SK-N-SH (cell line): ENCODE data around the gene SYT6. TPM values are rescaled to one million over a fixed set of nuclear protein-coding genes. Genes with fewer than 3 reads are reported as not detected.

Source experiments
- CTCF ChIA-PET: fragments of 300-600, 350-600 bp; formaldehyde crosslinking; extraction: SDS; loops from one replicate; lab custom pipeline; 2021; lab: Yijun Ruan, JAX
- POLR2A ChIA-PET: fragments of 350-600 bp; sonication (Branson Sonifier 250); formaldehyde crosslinking; extraction: SDS; loops from one replicate; lab custom pipeline; 2020; ENCODE audit warnings: antibody characterized with exemption, inconsistent platforms; lab: Yijun Ruan, JAX
- DNase-seq: peaks from one replicate; pipeline ENCODE4 v3.0.0; 2012
- H2AFZ ChIP-seq: fragments of 200-600 bp; sonication (generic); 2 replicates; pipeline ENCODE4 v1.8.1; 2016; ENCODE audit warnings: antibody characterized with exemption, mild to moderate bottlenecking, low read depth
- H3F3A ChIP-seq: fragments of 200-600 bp; sonication (generic); replicated peaks from 2 replicates; pipeline ENCODE3; 2016; ENCODE audit warnings: antibody characterized with exemption, mild to moderate bottlenecking; ENCODE audit not compliant: insufficient read depth
- H3K27ac ChIP-seq, 2 experiments: fragments of 200-500 bp in 1 of 2; fragments of 200-600 bp in 1 of 2; sonication (Bioruptor generic) in 1 of 2; sonication (generic), shearing (Covaris generic) in 1 of 2; 2 replicates each; pipeline versions ENCODE4 v1.5.1 to v1.6.1; 2014 to 2016; ENCODE audit warnings: low read depth in 2 of 2, inconsistent platforms in 1 of 2, low read length in 1 of 2, mild to moderate bottlenecking in 1 of 2, mixed read lengths in 1 of 2
- H3K27me3 ChIP-seq: fragments of 200-600 bp; sonication (generic), shearing (Covaris generic); 2 replicates; pipeline ENCODE4 v1.6.1; 2016; ENCODE audit warnings: mixed run types; ENCODE audit not compliant: insufficient read depth
- H3K36me3 ChIP-seq, 2 experiments: fragments of 200-500 bp in 1 of 2; fragments of 200-600 bp in 1 of 2; sonication (Bioruptor generic) in 1 of 2; sonication (generic) in 1 of 2; replicated peaks in 1 of 2; 2 replicates each; pipeline versions ENCODE3 to v1.5.1; 2014 to 2016; ENCODE audit warnings: low read length in 1 of 2, mild to moderate bottlenecking in 1 of 2; ENCODE audit not compliant: insufficient read depth in 2 of 2, control insufficient read depth in 1 of 2
- H3K4me1 ChIP-seq, 2 experiments: fragments of 200-500 bp in 1 of 2; fragments of 200-600 bp in 1 of 2; sonication (Bioruptor generic) in 1 of 2; sonication (generic), shearing (Covaris generic) in 1 of 2; 2 replicates each; pipeline versions ENCODE4 v1.5.1 to v1.6.1; 2014 to 2016; ENCODE audit warnings: low read depth in 1 of 2, low read length in 1 of 2, mixed run types in 1 of 2; ENCODE audit not compliant: insufficient read depth in 2 of 2, control insufficient read depth in 1 of 2
- H3K4me2 ChIP-seq: fragments of 200-600 bp; sonication (generic), shearing (Covaris generic); 2 replicates; pipeline ENCODE4 v1.6.1; 2017; ENCODE audit warnings: mixed run types
- H3K4me3 ChIP-seq, 2 experiments: fragments of 200-500 bp in 1 of 2; fragments of 200-600 bp in 1 of 2; sonication (Bioruptor generic) in 1 of 2; sonication (generic), shearing (Covaris generic) in 1 of 2; 2 replicates each; pipeline versions ENCODE4 v1.5.1 to v1.8.1; 2014 to 2016; ENCODE audit warnings: low read depth in 2 of 2, inconsistent platforms in 1 of 2, low read length in 1 of 2, mild to moderate bottlenecking in 1 of 2, mixed read lengths in 1 of 2, moderate library complexity in 1 of 2
- H3K79me2 ChIP-seq: fragments of 200-600 bp; sonication (generic); 2 replicates; pipeline ENCODE4 v1.8.1; 2017; ENCODE audit warnings: mild to moderate bottlenecking; ENCODE audit not compliant: insufficient read depth
- H3K9ac ChIP-seq: fragments of 200-600 bp; sonication (generic); 2 replicates; pipeline ENCODE4 v1.6.1; 2017; ENCODE audit warnings: mixed run types
- H3K9me2 ChIP-seq: fragments of 200-600 bp; sonication (generic); 2 replicates; pipeline ENCODE4 v1.6.1; 2017; ENCODE audit warnings: mixed run types
- H3K9me3 ChIP-seq: fragments of 200-600 bp; sonication (generic); 2 replicates; pipeline ENCODE4 v1.6.1; 2017; ENCODE audit warnings: mixed run types, mild to moderate bottlenecking, moderate library complexity
- H4K20me1 ChIP-seq: fragments of 200-600 bp; sonication (generic); 2 replicates; pipeline ENCODE4 v1.6.1; 2017; ENCODE audit warnings: mild to moderate bottlenecking, mixed run types; ENCODE audit not compliant: insufficient read depth
- FOXJ3 ChIP-seq: sonication (generic); formaldehyde crosslinking; IDR thresholded peaks from 2 replicates; pipeline ENCODE4 v1.5.1; 2020; ENCODE audit warnings: mild to moderate bottlenecking, missing genetic modification reagents
- JUND ChIP-seq: IDR thresholded peaks from 2 replicates; pipeline ENCODE4 v1.4.0; 2012
- MEF2A ChIP-seq: IDR thresholded peaks from 2 replicates; pipeline ENCODE4 v1.4.0; 2012; ENCODE audit warnings: low read depth, borderline replicate concordance
- MXI1 ChIP-seq: IDR thresholded peaks from 2 replicates; pipeline ENCODE4 v1.6.1; 2012; ENCODE audit warnings: mild to moderate bottlenecking, low read depth, low read length, improper control_type of control experiment
- NFIC ChIP-seq: IDR thresholded peaks from 2 replicates; pipeline ENCODE4 v1.4.0; 2012; ENCODE audit warnings: borderline replicate concordance
- RAD21 ChIP-seq: IDR thresholded peaks from 2 replicates; pipeline ENCODE4 v1.6.1; 2012; ENCODE audit warnings: mild to moderate bottlenecking, low read length
- REST ChIP-seq: IDR thresholded peaks from 2 replicates; pipeline ENCODE4 v1.6.1; 2012; ENCODE audit warnings: mild to moderate bottlenecking, low read depth, low read length, moderate library complexity
- SIN3A ChIP-seq: IDR thresholded peaks from 2 replicates; pipeline ENCODE4 v1.6.1; 2012; ENCODE audit warnings: low read depth, mild to moderate bottlenecking, low read length, moderate library complexity, borderline replicate concordance
- TAF1 ChIP-seq: IDR thresholded peaks from 2 replicates; pipeline ENCODE4 v1.6.1; 2012; ENCODE audit warnings: low read depth, mild to moderate bottlenecking, low read length, moderate library complexity, borderline replicate concordance
- TEAD4 ChIP-seq: IDR thresholded peaks from 2 replicates; pipeline ENCODE4 v1.4.0; 2012; ENCODE audit warnings: mild to moderate bottlenecking, borderline replicate concordance; ENCODE audit not compliant: insufficient read depth
- WGBS: methylation state at CpG from one replicate; pipeline ENCODE4 v1.1.6; 2017; ENCODE audit warnings: low lambda C conversion rate; 5-methylcytosine and 5-hydroxymethylcytosine counted together
- polyA plus RNA-seq, 3 experiments: library from polyadenylated mRNA; depleted of rRNA; stranded (reverse); fragments of >200 nt; gene quantifications; 2 replicates each; pipeline ENCODE4 v1.2.3, GENCODE V29; 2012

The SYT6 gene
- polyA plus RNA-seq, 1 of the 3 experiments (the other 2 are of a cell fraction): not detected

- POLR2A ChIA-PET: no interaction called here
- H4K20me1 ChIP-seq: no peaks in the 10 kb centered on the region
- H3F3A ChIP-seq: no peaks in the 10 kb centered on the region
- CTCF ChIA-PET: no interaction called here
- H3K9me3 ChIP-seq: no peaks in the 10 kb centered on the region
- no peak for DNase-seq
- no peak overlapping the region for H2AFZ ChIP-seq
- H3K4me1 ChIP-seq: peaks cover 0 to 5% of the 10 kb centered on the region in 2 experiments; a peak in 1 of 4 replicates
- no peak overlapping the region for H3K9ac ChIP-seq
- no peaks in the 10 kb centered on the region for H3K36me3 ChIP-seq
- WGBS: 45% methylated on average over 4 of the region's 4 CpGs
- no peaks in the 10 kb centered on the region for H3K79me2 ChIP-seq
- no peaks in the 10 kb centered on the region for H3K9me2 ChIP-seq
- H3K27ac ChIP-seq: no peak overlapping the region
- H3K4me2 ChIP-seq: no peak overlapping the region
- H3K4me3 ChIP-seq: no peak overlapping the region
- no peaks in the 10 kb centered on the region; the same call in 1 of the 2 replicates for H3K27me3 ChIP-seq
- TF ChIP-seq REST: no peak
- no peak for TF ChIP-seq JUND
- TF ChIP-seq MEF2A: no peak
Measured at GRCh38 chr1:114130213-114130612, 23.5 kb downstream of the SYT6 start.

- peaks cover 0 to 5% of the 10 kb centered on the region in 2 experiments; a peak in 1 of 4 replicates for H3K4me1 ChIP-seq
- TF ChIP-seq JUND: no peak
- TF ChIP-seq NFIC: 0 out of 2 replicates have a peak, but pooled peaks have one; percentile 20
- no peak for TF ChIP-seq SIN3A
- TF ChIP-seq MXI1: no peak
- TF ChIP-seq FOXJ3 (CRISPR knock-in tag): no peak
- TF ChIP-seq TAF1: no peak
- TF ChIP-seq RAD21: no peak
- no peak for TF ChIP-seq TEAD4
- DNase-seq: no peak
- CTCF ChIA-PET: no interaction called here
- no peaks in the 10 kb centered on the region for H3K36me3 ChIP-seq
- H3K4me2 ChIP-seq: no peak overlapping the region
- no peak overlapping the region for H3K9ac ChIP-seq
- no peaks in the 10 kb centered on the region for H3K9me3 ChIP-seq
- H2AFZ ChIP-seq: no peak overlapping the region
- no peaks in the 10 kb centered on the region for H3K9me2 ChIP-seq
- no peak overlapping the region for H3K27ac ChIP-seq
- no peaks in the 10 kb centered on the region for H3K79me2 ChIP-seq
- POLR2A ChIA-PET: no interaction called here
- H3K4me3 ChIP-seq: no peak overlapping the region
- H3K27me3 ChIP-seq: no peaks in the 10 kb centered on the region; the same call in 1 of the 2 replicates
- WGBS: 64% methylated on average over 6 of the region's 6 CpGs
- H4K20me1 ChIP-seq: no peaks in the 10 kb centered on the region
- H3F3A ChIP-seq: no peaks in the 10 kb centered on the region
Measured at GRCh38 chr1:114128293-114128692, 25.4 kb downstream of the SYT6 start.
